BLaER1 (cell line): ENCODE data around the gene ACSM3.
"Not testable (repeated sequence)": the region's sequence is repeated elsewhere in the genome, so short reads cannot be mapped to it uniquely, and the experiment has no call there.

ENCODE experiments used
- H3K27ac ChIP-seq: shearing (Covaris generic); formaldehyde crosslinking; 2 replicates; pipeline ENCODE4 v1.8.1; 2022
- H3K27me3 ChIP-seq: shearing (Covaris generic); formaldehyde crosslinking; 2 replicates; pipeline ENCODE4 v1.8.1; 2022
- H3K36me3 ChIP-seq: shearing (Covaris generic); formaldehyde crosslinking; 2 replicates; pipeline ENCODE4 v1.8.1; 2022
- H3K4me1 ChIP-seq: shearing (Covaris generic); formaldehyde crosslinking; 2 replicates; pipeline ENCODE4 v1.8.1; 2022
- H3K4me2 ChIP-seq: shearing (Covaris generic); formaldehyde crosslinking; 2 replicates; pipeline ENCODE4 v1.8.1; 2022
- H3K4me3 ChIP-seq: shearing (Covaris generic); formaldehyde crosslinking; 2 replicates; pipeline ENCODE4 v1.8.1; 2022
- H3K9ac ChIP-seq: shearing (Covaris generic); formaldehyde crosslinking; 2 replicates; pipeline ENCODE4 v1.8.1; 2022
- H3K9me3 ChIP-seq: shearing (Covaris generic); formaldehyde crosslinking; 2 replicates; pipeline ENCODE4 v1.8.1; 2022
- H4K20me1 ChIP-seq: shearing (Covaris generic); formaldehyde crosslinking; 2 replicates; pipeline ENCODE4 v1.8.1; 2022
- Cebpa-rat ChIP-seq: shearing (Covaris generic); IDR thresholded peaks from 2 replicates; pipeline ENCODE4 v1.8.1; 2022

ACSM3 gene

GRCh38 chr16:20803192-20803560 is 39.4 kb downstream of the ACSM3 start:
- Histone ChIP-seq H3K27me3 (peaks cover 25% of the 10 kb centered on the region), H3K9me3 (peaks cover 18% of the 10 kb centered on the region), H4K20me1 (no peaks in the 10 kb centered on the region), H3K36me3 (no peaks in the 10 kb centered on the region), H3K4me1 (peaks cover 7% of the 10 kb centered on the region; the same call in 1 of the 2 replicates), H3K27ac (no peak overlapping the region), H3K4me3 (no peak overlapping the region), H3K9ac (no peak overlapping the region), H3K4me2 (no peak overlapping the region)
- no peak for TF ChIP-seq Cebpa-rat

DNA sequence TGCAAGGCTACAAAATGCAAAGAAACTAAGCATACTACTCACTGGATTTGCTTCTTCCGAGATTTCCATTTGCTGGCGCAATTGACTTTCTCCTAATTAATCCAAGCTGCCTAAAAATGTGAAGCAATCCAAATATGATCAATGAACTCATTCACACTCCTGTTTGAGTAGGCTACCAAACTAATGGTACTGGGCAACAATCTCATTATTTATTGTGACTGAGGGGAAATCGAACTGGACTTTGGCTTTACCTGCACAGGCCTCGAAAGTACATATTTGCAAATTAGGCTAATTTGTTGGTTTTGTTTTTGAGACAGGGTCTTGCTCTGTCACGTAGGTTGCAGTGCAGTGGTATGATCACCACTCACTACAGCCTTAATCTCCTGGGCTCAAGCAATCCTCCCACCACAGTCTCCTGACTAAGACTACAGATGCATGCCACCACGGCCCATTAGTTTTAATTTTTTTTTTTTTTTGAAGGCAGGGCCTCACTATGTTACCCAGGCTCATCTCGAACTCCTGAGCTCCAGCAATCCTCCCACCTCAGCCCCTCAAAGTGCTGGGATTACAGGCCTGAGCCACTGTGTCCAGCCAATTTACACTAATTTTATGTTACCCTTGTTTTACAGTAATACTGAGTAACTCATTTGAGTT is 39.9 kb downstream of the ACSM3 start:
- H3K27ac ChIP-seq = no peak overlapping the region
- TF ChIP-seq Cebpa-rat = no peak
- no peak overlapping the region for H3K4me2 ChIP-seq

GRCh38 chr16:20805684-20806167 is 41.9 kb downstream of the ACSM3 start:
- peaks cover 18% of the 10 kb centered on the region for H3K9me3 ChIP-seq
- H3K4me3 ChIP-seq = peak overlapping the region; percentile 61
- peak overlapping the region; percentile 59; the same call in 1 of the 2 replicates for H3K4me2 ChIP-seq
- H3K4me1 ChIP-seq, H3K27ac ChIP-seq, H3K9ac ChIP-seq, H3K36me3 ChIP-seq, H4K20me1 ChIP-seq: not testable (repeated sequence)
- H3K27me3 ChIP-seq = peaks cover 25% of the 10 kb centered on the region

More for the DNA sequence above, 39.9 kb downstream of the ACSM3 start:
- Histone ChIP-seq H3K27me3 (peaks cover 25% of the 10 kb centered on the region), H3K36me3 (no peaks in the 10 kb centered on the region), H3K9ac (no peak overlapping the region), H3K9me3 (peaks cover 18% of the 10 kb centered on the region), H3K4me3 (no peak overlapping the region), H3K4me1 (peaks cover 7% of the 10 kb centered on the region; the same call in 1 of the 2 replicates), H4K20me1 (no peaks in the 10 kb centered on the region)

DNA sequence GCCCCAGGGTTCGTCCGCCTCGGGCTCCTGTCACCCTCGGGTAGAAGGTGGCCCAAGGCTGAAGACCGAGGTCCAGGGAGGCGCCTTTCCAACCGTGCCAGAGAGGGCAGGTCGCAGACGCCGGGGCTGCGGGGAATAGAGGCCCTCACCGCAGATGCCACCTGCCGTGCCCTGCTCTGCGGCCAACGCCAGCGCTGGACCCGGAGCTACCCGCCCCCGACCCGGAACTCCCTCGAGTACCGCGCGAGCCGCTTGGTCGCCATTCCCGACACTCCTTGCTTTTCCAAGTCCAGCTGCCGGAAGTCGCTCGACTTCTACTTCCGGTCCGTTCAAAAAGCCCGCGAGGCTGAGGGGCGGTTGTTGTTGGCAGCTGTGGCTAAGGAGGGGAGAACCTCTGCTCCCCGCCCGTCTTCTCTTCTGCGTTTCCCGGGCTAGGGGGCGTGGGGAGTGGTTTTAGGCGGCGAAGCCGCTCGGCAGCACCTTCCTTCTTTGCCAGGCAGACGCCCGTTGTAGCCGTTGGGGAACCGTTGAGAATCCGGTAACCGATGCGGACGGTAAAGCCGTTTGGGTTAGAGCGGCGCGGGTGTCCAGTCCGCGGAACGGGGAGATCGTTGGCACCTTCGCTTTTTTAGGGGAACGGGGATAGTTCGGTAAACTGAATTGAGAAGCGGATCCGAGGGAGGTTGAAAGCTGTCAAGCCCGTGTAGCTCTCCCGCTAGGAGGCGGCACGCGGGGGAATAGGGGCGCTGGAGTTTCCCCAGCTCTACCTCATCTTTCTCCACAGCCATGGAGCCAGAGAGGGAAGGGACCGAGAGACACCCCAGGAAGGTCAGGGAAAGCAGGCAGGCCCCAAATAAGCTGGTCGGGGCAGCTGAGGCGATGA is 42.6 kb downstream of the ACSM3 start, which contains the start of the genes ERI2 and REXO5:
ERI2 (minus strand) TSS at position 305 of the 883 bp plus-strand sequence; CDS start at position 263, 42 bp downstream.
REXO5 (plus strand) TSS at position 360 of the 883 bp plus-strand sequence; CDS start at position 787, 427 bp downstream.
- H4K20me1 ChIP-seq = no peaks in the 10 kb centered on the region
- H3K4me1 ChIP-seq = peaks cover 7% of the 10 kb centered on the region; the same call in 1 of the 2 replicates
- peaks cover 18% of the 10 kb centered on the region for H3K9me3 ChIP-seq
- H3K4me3 ChIP-seq = peak within 1 kb of the TSS; percentile 61
- TF ChIP-seq Cebpa-rat = no peak
- no peak within 1 kb of the TSS for H3K9ac ChIP-seq
- peak within 1 kb of the TSS; percentile 59 for H3K4me2 ChIP-seq
- H3K27me3 ChIP-seq = peaks cover 25% of the 10 kb centered on the region
- H3K27ac ChIP-seq = no peak within 1 kb of the TSS
- H3K36me3 ChIP-seq = no peaks in the 10 kb centered on the region

- no peak overlapping the region for H3K27ac ChIP-seq
- H3K9me3 ChIP-seq = peaks cover 18% of the 10 kb centered on the region
- H4K20me1 ChIP-seq = no peaks in the 10 kb centered on the region
- no peak overlapping the region for H3K9ac ChIP-seq
- H3K4me1 ChIP-seq = peaks cover 7% of the 10 kb centered on the region; the same call in 1 of the 2 replicates
- H3K36me3 ChIP-seq = no peaks in the 10 kb centered on the region
- H3K4me3 ChIP-seq = no peak overlapping the region
- no peak for TF ChIP-seq Cebpa-rat
- no peak overlapping the region for H3K4me2 ChIP-seq
- H3K27me3 ChIP-seq = peaks cover 25% of the 10 kb centered on the region
Measured at GRCh38 chr16:20807862-20808261, 44.0 kb downstream of the ACSM3 start.

DNA sequence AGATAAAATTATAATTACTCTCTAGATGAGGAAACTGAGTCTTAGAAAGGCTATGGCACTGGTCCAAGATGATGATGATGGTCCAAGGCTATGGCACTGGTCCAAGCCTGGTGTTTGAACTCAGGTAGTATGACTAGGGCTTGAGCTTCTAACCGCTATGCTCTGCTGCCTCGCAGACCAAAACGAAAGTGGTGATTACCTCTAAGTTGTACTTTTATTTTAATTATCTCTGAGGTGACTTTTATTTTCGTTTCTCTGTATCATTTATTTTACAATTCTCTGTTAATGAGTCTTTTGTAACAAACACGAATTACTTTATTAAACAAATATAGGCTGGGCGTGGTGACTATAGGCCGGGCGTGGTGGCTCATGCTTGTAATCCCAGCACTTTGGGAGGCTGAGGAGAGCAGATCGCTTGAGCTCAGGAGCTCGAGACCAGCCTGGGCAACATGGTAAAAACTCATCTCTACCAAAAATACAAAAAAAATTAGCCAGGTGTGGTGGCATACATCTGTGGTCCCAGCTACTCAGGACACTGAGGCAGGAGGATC is 48.1 kb downstream of the ACSM3 start:
- no peak overlapping the region for H3K9ac ChIP-seq
- H3K9me3 ChIP-seq = peaks cover 5% of the 10 kb centered on the region
- H3K36me3 ChIP-seq = no peaks in the 10 kb centered on the region
- no peak overlapping the region for H3K4me2 ChIP-seq
- peaks cover 11% of the 10 kb centered on the region for H3K27me3 ChIP-seq
- H3K4me1 ChIP-seq = no peaks in the 10 kb centered on the region
- H3K27ac ChIP-seq = no peak overlapping the region
- TF ChIP-seq Cebpa-rat = no peak
- H4K20me1 ChIP-seq = no peaks in the 10 kb centered on the region
- H3K4me3 ChIP-seq = no peak overlapping the region

GRCh38 chr16:20812510-20812909 is 48.7 kb downstream of the ACSM3 start:
- Histone ChIP-seq H3K9ac (no peak overlapping the region), H3K27me3 (peaks cover 5% of the 10 kb centered on the region), H3K27ac (no peak overlapping the region), H3K36me3 (no peaks in the 10 kb centered on the region), H3K9me3 (no peaks in the 10 kb centered on the region), H3K4me1 (no peaks in the 10 kb centered on the region), H3K4me2 (no peak overlapping the region), H4K20me1 (no peaks in the 10 kb centered on the region), H3K4me3 (no peak overlapping the region)
- no peak for TF ChIP-seq Cebpa-rat

DNA sequence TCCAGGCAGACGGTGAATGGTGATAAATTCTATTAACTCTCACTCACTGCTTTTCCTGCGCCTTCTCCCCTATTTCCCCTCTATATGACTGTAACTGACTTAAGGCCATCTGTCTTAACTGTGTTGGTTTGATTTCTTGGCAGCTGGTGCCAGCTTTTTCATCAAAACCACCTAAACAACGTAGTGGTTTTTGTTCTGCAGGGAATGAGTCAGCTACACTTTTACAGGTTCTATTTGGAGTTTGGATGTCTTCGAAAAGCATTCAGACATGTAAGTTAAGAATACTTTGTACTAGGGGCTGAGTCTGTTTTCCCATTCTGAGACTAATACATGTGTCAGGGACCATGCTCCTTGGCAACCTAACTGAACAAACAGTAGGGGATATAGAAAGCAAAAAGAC is 51.0 kb downstream of the ACSM3 start:
- no peaks in the 10 kb centered on the region for H3K27me3 ChIP-seq
- H3K4me1 ChIP-seq = no peaks in the 10 kb centered on the region
- TF ChIP-seq Cebpa-rat = no peak
- no peak overlapping the region for H3K9ac ChIP-seq
- no peak overlapping the region for H3K4me2 ChIP-seq
- no peaks in the 10 kb centered on the region for H3K36me3 ChIP-seq
- H3K9me3 ChIP-seq = no peaks in the 10 kb centered on the region
- H4K20me1 ChIP-seq = no peaks in the 10 kb centered on the region
- no peak overlapping the region for H3K4me3 ChIP-seq
- H3K27ac ChIP-seq = no peak overlapping the region

GRCh38 chr16:20818929-20819585 is 55.2 kb downstream of the ACSM3 start:
- Histone ChIP-seq H3K36me3 (no peaks in the 10 kb centered on the region), H3K27me3 (no peaks in the 10 kb centered on the region), H4K20me1 (no peaks in the 10 kb centered on the region), H3K9ac (no peak overlapping the region), H3K4me2 (no peak overlapping the region), H3K4me1 (peaks cover 15% of the 10 kb centered on the region), H3K9me3 (0 out of 2 replicates have a peak, but pooled peaks cover 3% of the 10 kb centered on the region), H3K27ac (no peak overlapping the region), H3K4me3 (no peak overlapping the region)
- TF ChIP-seq Cebpa-rat = no peak
